ENCODE measurements around the gene C1QL1.

GRCh38 chr17:44932096-44932786, 35.9 kb downstream of the C1QL1 start:
- TF ChIP-seq CTCF (optimal IDR thresholded peaks at IDR 0.05 in 1 of 3, IDR thresholded peaks at IDR 0.05 in 1 of 3, conservative IDR thresholded peaks at IDR 0.05 in 1 of 3; ENCODE audit: extremely low read depth in 1 of 3, insufficient read depth in 2 of 3, low read length in 3 of 3) (no peak), EZH2 (IDR thresholded peaks at IDR 0.05; ENCODE audit: low read length) (no peak)
